BLaER1 (cell line): ENCODE data around the gene MTCH1.

ENCODE experiments used
- H3K27ac ChIP-seq: shearing (Covaris generic); formaldehyde crosslinking; 2 replicates; pipeline ENCODE4 v1.8.1; 2022
- H3K27me3 ChIP-seq: shearing (Covaris generic); formaldehyde crosslinking; 2 replicates; pipeline ENCODE4 v1.8.1; 2022
- H3K36me3 ChIP-seq: shearing (Covaris generic); formaldehyde crosslinking; 2 replicates; pipeline ENCODE4 v1.8.1; 2022
- H3K4me1 ChIP-seq: shearing (Covaris generic); formaldehyde crosslinking; 2 replicates; pipeline ENCODE4 v1.8.1; 2022
- H3K4me2 ChIP-seq: shearing (Covaris generic); formaldehyde crosslinking; 2 replicates; pipeline ENCODE4 v1.8.1; 2022
- H3K4me3 ChIP-seq: shearing (Covaris generic); formaldehyde crosslinking; 2 replicates; pipeline ENCODE4 v1.8.1; 2022
- H3K9ac ChIP-seq: shearing (Covaris generic); formaldehyde crosslinking; 2 replicates; pipeline ENCODE4 v1.8.1; 2022
- H3K9me3 ChIP-seq: shearing (Covaris generic); formaldehyde crosslinking; 2 replicates; pipeline ENCODE4 v1.8.1; 2022
- H4K20me1 ChIP-seq: shearing (Covaris generic); formaldehyde crosslinking; 2 replicates; pipeline ENCODE4 v1.8.1; 2022
- Cebpa-rat ChIP-seq: shearing (Covaris generic); IDR thresholded peaks from 2 replicates; pipeline ENCODE4 v1.8.1; 2022

The MTCH1 gene

GRCh38 chr6:37017606-37018197 is 31.7 kb upstream of the MTCH1 start:
- H3K9ac ChIP-seq = no peak overlapping the region
- H3K27ac ChIP-seq = 0 out of 2 replicates have a peak overlapping the region, but pooled peaks have one; percentile 2
- H3K4me2 ChIP-seq = peak overlapping the region; percentile 61

GRCh38 chr6:37016995-37017394 is 31.0 kb upstream of the MTCH1 start:
- H3K36me3 ChIP-seq = no peaks in the 10 kb centered on the region
- no peaks in the 10 kb centered on the region for H4K20me1 ChIP-seq
- no peaks in the 10 kb centered on the region for H3K27me3 ChIP-seq
- H3K27ac ChIP-seq = no peak overlapping the region
- TF ChIP-seq Cebpa-rat = no peak
- H3K4me2 ChIP-seq = peak overlapping the region; percentile 61; the same call in 1 of the 2 replicates
- H3K4me1 ChIP-seq = peaks cover 34% of the 10 kb centered on the region
- no peaks in the 10 kb centered on the region for H3K9me3 ChIP-seq
- H3K4me3 ChIP-seq = no peak overlapping the region
- H3K9ac ChIP-seq = no peak overlapping the region

More at GRCh38 chr6:37017606-37018197, 31.7 kb upstream of the MTCH1 start:
- H3K27me3 ChIP-seq = no peaks in the 10 kb centered on the region
- H3K4me3 ChIP-seq = no peak overlapping the region
- H3K4me1 ChIP-seq = peaks cover 36% of the 10 kb centered on the region
- H3K36me3 ChIP-seq = no peaks in the 10 kb centered on the region
- no peaks in the 10 kb centered on the region for H3K9me3 ChIP-seq
- no peak for TF ChIP-seq Cebpa-rat
- no peaks in the 10 kb centered on the region for H4K20me1 ChIP-seq

GRCh38 chr6:37015532-37015931 is 29.5 kb upstream of the MTCH1 start:
- Histone ChIP-seq H3K4me1 (peaks cover 42% of the 10 kb centered on the region), H3K27ac (no peak overlapping the region), H3K4me2 (no peak overlapping the region), H3K9me3 (no peaks in the 10 kb centered on the region), H3K27me3 (no peaks in the 10 kb centered on the region), H3K9ac (no peak overlapping the region), H4K20me1 (no peaks in the 10 kb centered on the region), H3K36me3 (no peaks in the 10 kb centered on the region), H3K4me3 (no peak overlapping the region)
- TF ChIP-seq Cebpa-rat = no peak

- Histone ChIP-seq H3K27me3 (no peaks in the 10 kb centered on the region), H3K9ac (no peak overlapping the region), H3K4me2 (no peak overlapping the region), H3K27ac (no peak overlapping the region), H3K4me3 (no peak overlapping the region), H3K36me3 (no peaks in the 10 kb centered on the region), H4K20me1 (no peaks in the 10 kb centered on the region), H3K4me1 (peaks cover 46% of the 10 kb centered on the region), H3K9me3 (no peaks in the 10 kb centered on the region)
- no peak for TF ChIP-seq Cebpa-rat
Observed at GRCh38 chr6:37014667-37015066, 28.7 kb upstream of the MTCH1 start.

- Histone ChIP-seq H3K4me3 (no peak overlapping the region), H3K27ac (no peak overlapping the region), H3K27me3 (no peaks in the 10 kb centered on the region), H3K9ac (no peak overlapping the region), H3K36me3 (no peaks in the 10 kb centered on the region), H3K9me3 (no peaks in the 10 kb centered on the region), H3K4me2 (no peak overlapping the region), H3K4me1 (peaks cover 45% of the 10 kb centered on the region), H4K20me1 (no peaks in the 10 kb centered on the region)
- TF ChIP-seq Cebpa-rat = no peak
Observed at GRCh38 chr6:37013516-37014491, 27.8 kb upstream of the MTCH1 start.

GRCh38 chr6:37011656-37012378 is 25.8 kb upstream of the MTCH1 start:
- Histone ChIP-seq H3K9ac (no peak overlapping the region), H3K27ac (no peak overlapping the region), H3K27me3 (no peaks in the 10 kb centered on the region), H3K9me3 (no peaks in the 10 kb centered on the region), H3K4me3 (no peak overlapping the region), H4K20me1 (no peaks in the 10 kb centered on the region), H3K36me3 (no peaks in the 10 kb centered on the region), H3K4me1 (peaks cover 45% of the 10 kb centered on the region), H3K4me2 (no peak overlapping the region)
- no peak for TF ChIP-seq Cebpa-rat

- Histone ChIP-seq H3K4me1 (peaks cover 59% of the 10 kb centered on the region), H3K36me3 (no peaks in the 10 kb centered on the region)
- no peak for TF ChIP-seq Cebpa-rat
Observed at GRCh38 chr6:37010402-37010892, 24.5 kb upstream of the MTCH1 start.

GRCh38 chr6:37008484-37009465 is 22.8 kb upstream of the MTCH1 start:
- Histone ChIP-seq H3K27me3 (no peaks in the 10 kb centered on the region), H3K9me3 (no peaks in the 10 kb centered on the region), H3K4me1 (peaks cover 76% of the 10 kb centered on the region), H3K9ac (no peak overlapping the region), H4K20me1 (no peaks in the 10 kb centered on the region), H3K4me3 (no peak overlapping the region), H3K4me2 (peak overlapping the region; percentile 96), H3K27ac (no peak overlapping the region), H3K36me3 (no peaks in the 10 kb centered on the region)
- TF ChIP-seq Cebpa-rat = no peak

More at GRCh38 chr6:37010402-37010892, 24.5 kb upstream of the MTCH1 start:
- Histone ChIP-seq H3K9me3 (no peaks in the 10 kb centered on the region), H3K9ac (no peak overlapping the region), H3K4me3 (no peak overlapping the region), H3K4me2 (no peak overlapping the region), H3K27me3 (no peaks in the 10 kb centered on the region), H4K20me1 (no peaks in the 10 kb centered on the region), H3K27ac (no peak overlapping the region)
